Duodenal mucosa (tissue), 2 donors: ENCODE data around the gene RAB36.

Source experiments
- H3K27ac ChIP-seq: one replicate; pipeline ENCODE4 v1.7.0; 2013; ENCODE audit warnings: low read depth, low read length
- H3K27me3 ChIP-seq, 2 donors: one replicate each; pipeline ENCODE4 v1.7.0; 2013; ENCODE audit warnings: low read length in 2 of 2, control low read depth in 1 of 2; ENCODE audit not compliant: insufficient read depth in 2 of 2, control insufficient read depth in 1 of 2
- H3K36me3 ChIP-seq, 2 donors: one replicate each; pipeline ENCODE4 v1.7.0; 2013; ENCODE audit warnings: low read length in 2 of 2, control low read depth in 1 of 2; ENCODE audit not compliant: insufficient read depth in 2 of 2, control insufficient read depth in 1 of 2
- H3K4me1 ChIP-seq, 2 donors: one replicate each; pipeline ENCODE4 v1.7.0; 2013; ENCODE audit warnings: low read length in 2 of 2, control low read depth in 1 of 2; ENCODE audit not compliant: insufficient read depth in 2 of 2, control insufficient read depth in 1 of 2
- H3K4me3 ChIP-seq, 2 donors: one replicate each; pipeline ENCODE4 v1.7.0; 2013; ENCODE audit warnings: low read length in 2 of 2, low read depth in 1 of 2
- H3K9ac ChIP-seq, 2 donors: one replicate each; pipeline ENCODE4 v1.7.0; 2013; ENCODE audit warnings: low read length in 2 of 2, low read depth in 1 of 2
- H3K9me3 ChIP-seq, 2 donors: one replicate each; pipeline ENCODE4 v1.7.0; 2013; ENCODE audit warnings: low read length in 2 of 2, control low read depth in 1 of 2; ENCODE audit not compliant: control insufficient read depth in 1 of 2

Gene RAB36

DNA sequence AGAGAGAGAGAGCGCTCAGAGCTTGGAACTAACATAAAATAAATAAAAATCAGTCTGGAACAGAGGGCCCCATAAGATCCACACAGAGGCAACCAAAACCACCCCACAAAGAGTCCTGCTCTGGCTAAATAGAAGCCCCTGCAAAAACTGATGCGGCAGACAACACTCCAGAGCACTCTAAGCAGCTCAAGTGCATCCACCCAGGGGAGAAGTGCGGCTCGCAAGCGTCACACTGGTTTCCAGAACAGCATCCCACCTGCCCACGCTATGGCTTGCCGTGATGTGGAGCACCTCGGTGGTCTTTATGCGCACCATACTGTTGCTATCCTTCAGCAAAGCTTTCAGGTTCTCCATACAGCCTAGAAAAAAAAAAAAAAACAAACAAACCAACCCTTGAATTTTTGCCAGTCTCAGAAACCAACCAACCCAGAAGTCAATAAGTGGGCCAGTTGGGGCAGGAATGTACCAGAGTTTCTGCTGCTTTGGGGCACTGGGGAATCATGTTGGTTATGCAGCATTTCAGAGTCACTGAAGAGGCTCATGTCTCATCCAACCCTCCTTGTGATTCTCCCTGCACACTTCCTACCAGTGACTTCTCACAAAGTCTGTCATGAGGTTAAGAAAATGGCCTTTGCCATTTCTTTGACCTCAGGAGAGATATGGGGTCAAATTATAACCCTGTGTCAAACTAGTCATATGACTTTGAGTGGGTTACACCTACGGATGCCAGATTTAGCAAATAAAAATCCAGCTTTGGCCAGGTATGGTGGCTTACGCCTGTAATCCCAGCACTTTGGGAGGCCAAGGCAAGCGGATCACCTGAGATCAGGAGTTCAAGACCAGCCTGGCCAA lies 6.5 kb upstream of the RAB36 start:
- Histone ChIP-seq H3K4me1 (peaks cover 19 to 32% of the 10 kb centered on the region in 2 donors), H3K36me3 (no peaks in the 10 kb centered on the region), H3K9ac (no peak overlapping the region), H3K4me3 (no peak overlapping the region), H3K27ac (no peak overlapping the region), H3K27me3 (no peaks in the 10 kb centered on the region), H3K9me3 (no peaks in the 10 kb centered on the region)

GRCh38 chr22:23140385-23140784 lies 4.9 kb upstream of the RAB36 start:
- Histone ChIP-seq H3K4me1 (peaks cover 28 to 41% of the 10 kb centered on the region in 2 donors), H3K36me3 (no peaks in the 10 kb centered on the region), H3K9ac (no peak overlapping the region), H3K9me3 (no peaks in the 10 kb centered on the region), H3K27ac (no peak overlapping the region), H3K4me3 (no peak overlapping the region), H3K27me3 (no peaks in the 10 kb centered on the region)

DNA sequence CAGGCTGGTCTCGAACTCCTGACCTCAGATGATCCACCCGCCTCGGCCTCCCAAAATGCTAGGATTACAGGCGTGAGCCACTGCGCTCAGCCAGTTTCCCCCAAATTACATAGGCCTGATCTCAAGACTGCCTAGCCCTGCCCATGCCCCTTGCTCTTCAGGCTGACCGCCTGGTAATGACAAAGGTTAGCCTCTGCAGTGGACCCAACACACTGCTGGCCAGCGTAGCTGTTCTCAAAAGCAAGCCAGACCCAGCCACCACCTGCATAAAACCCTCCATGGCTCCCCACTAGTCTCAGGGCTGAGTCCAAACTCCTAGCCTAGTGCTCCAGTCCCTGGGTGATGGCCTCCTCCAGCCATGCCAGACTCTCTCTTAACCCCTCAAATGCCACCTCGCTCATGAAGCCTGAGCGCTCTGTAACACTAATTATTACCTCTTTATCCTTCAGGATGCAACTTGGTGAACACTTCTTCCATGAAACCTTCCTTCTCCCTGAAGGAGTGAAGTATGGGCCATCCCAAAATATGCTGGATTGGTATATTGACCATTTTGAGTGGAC lies 2.7 kb upstream of the RAB36 start:
- H3K27ac ChIP-seq = peak overlapping the region; percentile 87
- no peaks in the 10 kb centered on the region for H3K36me3 ChIP-seq
- peak overlapping the region in 1 of 2 donors; percentile 64 for H3K9ac ChIP-seq
- no peaks in the 10 kb centered on the region for H3K27me3 ChIP-seq
- H3K4me1 ChIP-seq = peaks cover 28 to 30% of the 10 kb centered on the region in 2 donors
- peak overlapping the region in 1 of 2 donors; percentile 63 for H3K4me3 ChIP-seq
- H3K9me3 ChIP-seq = no peaks in the 10 kb centered on the region

DNA sequence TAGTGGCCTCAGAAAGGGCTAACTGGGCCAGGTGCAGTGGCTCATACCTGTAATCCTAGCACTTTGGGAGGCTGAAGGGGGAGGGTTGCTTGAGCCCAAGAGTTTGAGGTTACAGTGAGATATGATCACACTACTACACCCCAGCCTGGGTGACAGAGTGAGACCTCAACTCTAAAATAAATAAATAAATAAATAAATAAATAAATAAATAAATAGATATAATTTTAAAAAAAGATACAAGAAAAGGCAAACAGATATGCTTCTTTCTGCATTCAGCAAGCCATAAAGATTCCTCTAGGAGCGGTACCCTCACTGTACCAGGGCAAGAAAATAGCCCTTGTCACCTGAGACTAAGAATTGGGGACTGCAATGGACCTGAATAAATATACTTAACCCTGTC lies 2.2 kb upstream of the RAB36 start:
- no peak overlapping the region for H3K27ac ChIP-seq

GRCh38 chr22:23144432-23144831 lies 845 bp upstream of the RAB36 start:
- no peaks in the 10 kb centered on the region for H3K9me3 ChIP-seq
- H3K36me3 ChIP-seq = no peaks in the 10 kb centered on the region
- peak overlapping the region; percentile 60 to 68 for H3K9ac ChIP-seq
- H3K27me3 ChIP-seq = no peaks in the 10 kb centered on the region
- H3K27ac ChIP-seq = no peak overlapping the region
- peaks cover 24 to 28% of the 10 kb centered on the region in 2 donors for H3K4me1 ChIP-seq
- peak overlapping the region; percentile 60 to 65 for H3K4me3 ChIP-seq

More for the DNA sequence above, 2.2 kb upstream of the RAB36 start:
- Histone ChIP-seq H3K4me1 (peaks cover 28 to 30% of the 10 kb centered on the region in 2 donors), H3K9ac (no peak overlapping the region), H3K9me3 (no peaks in the 10 kb centered on the region), H3K4me3 (no peak overlapping the region), H3K36me3 (no peaks in the 10 kb centered on the region), H3K27me3 (no peaks in the 10 kb centered on the region)

- Histone ChIP-seq H3K9ac (peak overlapping the region; percentile 23 to 40), H3K36me3 (no peaks in the 10 kb centered on the region), H3K9me3 (no peaks in the 10 kb centered on the region), H3K27me3 (no peaks in the 10 kb centered on the region), H3K27ac (no peak overlapping the region), H3K4me1 (peaks cover 24 to 28% of the 10 kb centered on the region in 2 donors), H3K4me3 (peak overlapping the region; percentile 32 to 65)
Measured at GRCh38 chr22:23145878-23146470, 697 bp downstream of the RAB36 start.

GRCh38 chr22:23146478-23147205 lies 1.4 kb downstream of the RAB36 start:
- no peak overlapping the region for H3K9ac ChIP-seq
- H3K27me3 ChIP-seq = no peaks in the 10 kb centered on the region
- no peaks in the 10 kb centered on the region for H3K36me3 ChIP-seq
- no peak overlapping the region for H3K27ac ChIP-seq
- no peaks in the 10 kb centered on the region for H3K9me3 ChIP-seq
- H3K4me3 ChIP-seq = no peak overlapping the region
- H3K4me1 ChIP-seq = peaks cover 19 to 23% of the 10 kb centered on the region in 2 donors

DNA sequence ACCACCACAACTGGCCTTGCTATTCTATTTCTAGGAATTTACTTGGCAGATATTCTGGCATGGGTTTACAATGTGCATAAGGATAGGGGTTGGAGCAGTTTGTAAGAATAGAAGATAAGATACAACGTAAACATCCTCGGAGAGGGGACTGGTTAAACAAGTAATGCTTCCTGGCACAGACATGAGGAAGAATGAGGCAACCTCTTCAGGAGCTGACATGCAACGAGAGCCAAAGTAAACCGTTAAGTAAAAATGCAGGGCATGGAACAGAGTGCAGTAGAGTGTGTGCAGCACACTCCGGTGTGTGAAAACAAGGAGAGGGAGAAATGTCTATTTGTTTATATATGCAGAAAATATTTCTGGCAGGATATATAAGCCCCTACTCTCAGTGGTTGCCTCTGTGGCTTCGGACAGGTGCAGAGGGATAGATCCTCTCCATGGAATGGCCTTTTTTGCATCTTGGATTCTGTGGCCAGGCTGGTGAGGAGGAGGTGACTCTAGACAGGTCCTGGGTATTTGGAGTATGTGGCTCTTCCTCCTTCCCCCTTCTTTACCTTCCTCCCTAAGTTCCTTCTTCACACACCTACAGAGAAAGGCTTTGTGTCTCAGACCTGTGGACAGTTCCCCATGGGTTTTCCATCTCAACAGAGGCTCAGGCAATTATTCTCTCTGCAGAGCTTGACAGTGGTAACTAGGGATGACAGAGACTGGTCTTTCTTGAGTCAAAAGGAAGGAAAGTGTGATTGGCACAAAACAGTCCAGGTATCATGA lies 2.5 kb downstream of the RAB36 start:
- Histone ChIP-seq H3K9ac (no peak overlapping the region), H3K4me1 (peaks cover 13 to 17% of the 10 kb centered on the region in 2 donors), H3K27ac (no peak overlapping the region)

DNA sequence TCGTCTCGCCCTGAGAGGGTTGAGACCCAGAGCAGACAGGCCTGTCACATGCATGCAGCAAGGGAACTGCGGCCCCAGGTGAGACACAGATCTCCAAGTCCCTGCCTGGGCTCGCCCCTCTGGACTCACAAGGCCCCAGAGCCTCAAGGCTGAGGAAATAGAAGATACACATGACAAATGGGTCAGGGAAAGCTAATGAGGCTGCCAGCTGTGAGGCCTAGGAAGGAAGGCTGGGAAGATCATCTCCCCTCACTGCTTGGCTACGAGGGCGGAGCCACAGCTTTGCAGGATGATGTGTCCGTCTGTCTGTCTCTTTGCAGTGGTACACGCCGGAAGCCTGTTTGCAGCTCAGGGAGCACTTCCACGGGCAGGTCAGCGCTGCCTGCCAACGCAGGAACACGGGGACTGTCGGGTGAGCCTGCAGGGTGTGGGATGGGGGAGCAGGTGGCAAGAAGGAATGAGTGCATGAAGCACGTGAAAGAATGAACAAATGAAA lies 4.5 kb downstream of the RAB36 start:
- no peaks in the 10 kb centered on the region for H3K36me3 ChIP-seq

More for the DNA sequence above, 2.5 kb downstream of the RAB36 start:
- Histone ChIP-seq H3K36me3 (no peaks in the 10 kb centered on the region), H3K4me3 (no peak overlapping the region), H3K9me3 (no peaks in the 10 kb centered on the region), H3K27me3 (no peaks in the 10 kb centered on the region)

More for the DNA sequence above, 4.5 kb downstream of the RAB36 start:
- Histone ChIP-seq H3K9ac (no peak overlapping the region), H3K27ac (no peak overlapping the region), H3K9me3 (no peaks in the 10 kb centered on the region), H3K4me3 (no peak overlapping the region), H3K27me3 (no peaks in the 10 kb centered on the region), H3K4me1 (peaks cover 7% of the 10 kb centered on the region in 2 donors)
